Stromal cell of bone marrow (primary cell): ENCODE results near the gene MAFB.
"Not testable (repeated sequence)": the region's sequence is repeated elsewhere in the genome, so short reads cannot be mapped to it uniquely, and the experiment has no call there.

ENCODE experiments used
- DNase-seq: peaks from one replicate; pipeline ENCODE4 v3.0.0-alpha.2; 2012; ENCODE audit warnings: low read depth

The MAFB gene

GRCh38 chr20:40689100-40689942 is at the start of gene MAFB:
MAFB (minus strand) TSS chr20:40689236; CDS start chr20:40688850, 386 bp downstream.
- DNase-seq = peak; percentile 93

GRCh38 chr20:40736468-40736867 is 47.4 kb upstream of the MAFB start:
- DNase-seq = not testable (repeated sequence)

GRCh38 chr20:40728996-40729395 is 40.0 kb upstream of the MAFB start:
- no peak for DNase-seq

GRCh38 chr20:40728470-40728869 is 39.4 kb upstream of the MAFB start:
- DNase-seq = no peak

- no peak for DNase-seq
Measured at GRCh38 chr20:40727960-40728359, 38.9 kb upstream of the MAFB start.

GRCh38 chr20:40726776-40727175 is 37.7 kb upstream of the MAFB start:
- no peak for DNase-seq

- DNase-seq = no peak
Measured at GRCh38 chr20:40724566-40724965, 35.5 kb upstream of the MAFB start.

GRCh38 chr20:40720826-40721225 is 31.8 kb upstream of the MAFB start:
- DNase-seq = no peak

GRCh38 chr20:40720099-40720498 is 31.1 kb upstream of the MAFB start:
- no peak for DNase-seq

GRCh38 chr20:40718982-40719729 is 30.1 kb upstream of the MAFB start:
- DNase-seq = no peak

GRCh38 chr20:40718214-40718977 is 29.4 kb upstream of the MAFB start:
- no peak for DNase-seq

GRCh38 chr20:40717343-40717865 is 28.4 kb upstream of the MAFB start:
- DNase-seq = no peak

- DNase-seq = no peak
Measured at GRCh38 chr20:40715491-40715890, 26.5 kb upstream of the MAFB start.

- no peak for DNase-seq
Measured at GRCh38 chr20:40714916-40715315, 25.9 kb upstream of the MAFB start.

- DNase-seq = no peak
Measured at GRCh38 chr20:40714109-40714508, 25.1 kb upstream of the MAFB start.

- no peak for DNase-seq
Measured at GRCh38 chr20:40713508-40713907, 24.5 kb upstream of the MAFB start.

GRCh38 chr20:40711079-40711478 is 22.0 kb upstream of the MAFB start:
- DNase-seq = no peak

GRCh38 chr20:40710603-40711002 is 21.6 kb upstream of the MAFB start:
- DNase-seq = no peak

- no peak for DNase-seq
Measured at GRCh38 chr20:40706977-40707582, 18.0 kb upstream of the MAFB start.

- DNase-seq = no peak
Measured at GRCh38 chr20:40705413-40705812, 16.4 kb upstream of the MAFB start.

- DNase-seq = no peak
Measured at GRCh38 chr20:40704828-40705227, 15.8 kb upstream of the MAFB start.

- no peak for DNase-seq
Measured at GRCh38 chr20:40703975-40704530, 15.0 kb upstream of the MAFB start.
